HG03520 (cell line): ENCODE data around the gene MTCL1.

Experiments
- ATAC-seq: cut with Tn5 transposase; IDR thresholded peaks from one replicate; pipeline ENCODE4 v1.9.1; 2021; ENCODE audit warnings: mild to moderate bottlenecking, moderate library complexity; ENCODE audit not compliant: unreplicated experiment

The MTCL1 gene

DNA sequence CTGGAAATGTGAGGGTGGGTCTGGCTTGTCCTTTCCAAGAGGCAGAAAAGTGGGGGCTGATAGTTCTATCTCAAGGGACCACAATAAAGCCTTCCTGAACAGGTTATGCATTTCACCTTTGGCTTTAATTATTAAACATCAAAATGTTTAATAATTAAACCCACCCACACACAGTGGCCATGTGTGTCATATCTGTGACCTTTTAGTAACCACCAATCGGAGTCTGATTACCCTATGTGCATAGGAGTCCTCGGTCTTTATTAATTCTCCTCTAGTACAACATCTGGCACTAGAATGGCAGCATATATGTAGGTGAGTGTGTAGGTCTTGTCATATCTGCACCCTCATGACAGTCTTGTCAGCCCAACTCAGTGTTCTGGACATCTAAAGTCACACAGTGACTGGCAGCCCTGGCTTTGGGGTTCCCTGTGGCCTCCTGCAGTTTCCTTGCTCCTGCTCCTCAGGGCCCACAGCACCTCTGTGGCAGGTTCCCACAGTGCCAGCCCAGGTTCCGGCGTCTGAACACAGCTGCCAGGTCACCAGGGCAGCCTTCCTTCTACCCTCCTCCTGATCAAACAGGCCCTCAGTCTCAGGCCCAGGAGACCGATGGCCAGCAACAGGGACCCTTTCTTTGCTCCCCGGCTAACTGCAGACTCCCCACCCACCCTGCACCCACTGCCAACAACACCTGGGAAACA lies 100.9 kb downstream of the MTCL1 start:
- no peak for ATAC-seq

DNA sequence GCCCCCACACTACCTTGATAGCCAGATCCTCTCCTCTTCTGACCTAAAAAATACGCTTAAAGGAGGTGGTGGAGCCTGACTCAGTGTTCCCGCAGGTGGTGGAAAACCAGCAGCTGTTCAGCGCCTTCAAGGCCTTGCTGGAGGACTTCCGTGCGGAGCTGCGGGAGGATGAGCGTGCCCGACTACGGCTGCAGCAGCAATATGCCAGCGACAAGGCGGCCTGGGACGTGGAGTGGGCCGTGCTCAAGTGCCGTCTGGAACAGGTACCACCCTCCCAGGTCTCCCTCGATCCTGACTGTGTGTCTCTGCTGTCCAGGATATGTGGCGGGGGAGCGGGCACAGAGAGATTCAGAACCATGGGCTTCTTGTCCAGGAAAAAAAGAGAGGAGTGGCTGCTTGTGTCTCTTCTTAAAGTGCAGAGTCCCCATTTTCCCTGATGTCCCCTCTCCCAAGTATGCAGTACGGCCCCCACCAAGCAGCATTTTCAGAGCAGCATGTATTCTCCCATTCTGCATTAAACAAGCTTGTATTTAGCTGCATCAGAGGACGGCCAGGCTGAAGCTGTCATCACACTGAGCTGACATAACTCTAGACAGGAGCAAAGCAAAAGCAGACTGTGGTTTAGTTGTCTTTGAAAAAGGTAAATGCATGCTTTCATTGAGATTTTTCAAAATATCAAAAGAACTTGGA lies 101.6 kb downstream of the MTCL1 start:
- no peak for ATAC-seq

DNA sequence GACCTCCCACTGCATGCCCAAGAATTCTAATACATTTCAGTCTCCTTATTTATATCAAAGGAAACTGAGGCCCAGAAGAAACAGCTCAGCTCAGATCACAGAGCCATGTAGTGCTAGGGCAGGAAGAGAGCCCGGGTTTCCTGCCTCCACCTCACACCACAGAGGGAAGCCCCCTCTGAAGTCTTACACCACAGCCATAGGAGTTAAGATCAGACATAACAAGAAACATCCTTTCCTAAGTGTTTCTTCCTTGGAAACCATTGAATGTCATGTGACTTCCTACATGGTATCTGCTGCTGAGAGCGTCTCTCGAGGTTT lies 102.1 kb downstream of the MTCL1 start:
- no peak for ATAC-seq

DNA sequence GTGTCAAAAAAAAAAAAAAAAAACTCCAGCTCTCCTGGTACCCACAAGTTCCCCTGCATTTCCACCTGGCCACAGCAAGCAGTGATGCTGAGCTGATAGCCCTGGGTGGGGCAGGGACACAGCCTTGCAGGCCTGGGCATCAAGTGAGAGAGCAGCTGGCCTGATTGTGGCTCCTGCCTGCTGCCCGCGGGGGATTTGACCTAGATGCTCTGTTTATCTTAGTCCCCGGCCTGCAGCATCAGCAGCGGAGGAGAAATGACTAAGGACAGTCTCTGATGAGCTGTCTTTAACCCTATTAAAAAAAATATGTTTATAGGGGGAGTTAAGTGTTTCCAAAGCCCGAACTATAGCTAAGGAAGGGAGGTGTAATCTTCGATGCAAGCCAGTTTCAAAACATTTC lies 102.6 kb downstream of the MTCL1 start:
- no peak for ATAC-seq

DNA sequence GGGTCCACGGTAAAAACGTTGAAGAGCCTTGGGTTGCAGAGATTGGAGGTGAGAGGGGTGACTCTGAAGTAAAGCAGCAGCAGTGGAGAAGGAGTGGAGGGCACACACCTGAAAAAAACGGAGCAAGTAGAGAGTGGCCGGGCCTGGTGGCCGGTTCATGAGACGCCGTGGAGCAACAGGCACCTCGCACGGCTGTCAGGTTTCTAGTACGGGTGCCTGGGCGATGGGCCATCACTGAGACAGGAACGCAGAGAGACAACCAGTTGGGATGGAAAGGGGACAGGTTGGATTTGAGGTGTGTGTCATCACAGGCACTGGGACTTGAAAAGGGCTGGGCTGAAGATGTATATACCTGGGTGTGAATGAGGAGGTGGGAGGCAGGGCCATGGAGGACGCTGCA lies 104.2 kb downstream of the MTCL1 start:
- ATAC-seq = no peak

DNA sequence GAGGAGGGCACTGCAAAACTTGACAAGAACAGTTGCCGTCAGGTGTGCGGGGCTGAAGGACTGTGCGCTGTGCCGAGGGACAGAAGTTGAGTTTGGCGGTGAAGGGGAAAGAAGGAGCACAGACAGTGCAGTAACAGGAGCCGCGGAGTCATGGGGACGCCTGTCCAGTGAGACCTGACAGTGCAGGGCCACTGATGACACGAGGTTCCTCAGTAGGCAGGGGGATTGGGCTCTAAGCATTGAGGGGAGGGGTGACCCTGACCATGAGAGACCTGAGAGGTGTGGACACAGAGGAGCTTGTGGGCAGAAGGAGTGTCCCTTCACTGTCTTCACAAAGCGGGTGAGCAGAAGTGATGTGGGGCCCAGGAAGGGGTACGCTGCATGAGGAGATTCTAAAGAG lies 104.8 kb downstream of the MTCL1 start:
- ATAC-seq = no peak

DNA sequence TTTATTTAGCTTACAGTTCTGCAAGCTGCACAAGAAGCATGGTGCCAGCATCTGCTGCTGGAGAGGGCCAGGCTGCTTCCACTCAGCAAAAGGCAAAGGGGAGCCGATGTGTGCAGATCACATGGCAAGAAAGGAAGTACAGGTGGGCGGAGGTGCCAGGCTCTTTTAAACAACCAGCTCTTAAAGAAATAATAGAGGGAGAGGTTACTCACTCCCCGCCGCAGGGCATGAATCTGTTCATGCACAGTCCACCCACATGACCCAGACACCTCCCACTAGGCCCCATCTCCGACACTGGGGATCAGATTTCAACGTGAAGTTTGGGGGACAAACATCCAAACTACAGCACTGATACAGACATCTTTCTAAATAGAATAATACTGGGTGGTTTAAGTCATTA lies 105.8 kb downstream of the MTCL1 start:
- ATAC-seq = no peak

DNA sequence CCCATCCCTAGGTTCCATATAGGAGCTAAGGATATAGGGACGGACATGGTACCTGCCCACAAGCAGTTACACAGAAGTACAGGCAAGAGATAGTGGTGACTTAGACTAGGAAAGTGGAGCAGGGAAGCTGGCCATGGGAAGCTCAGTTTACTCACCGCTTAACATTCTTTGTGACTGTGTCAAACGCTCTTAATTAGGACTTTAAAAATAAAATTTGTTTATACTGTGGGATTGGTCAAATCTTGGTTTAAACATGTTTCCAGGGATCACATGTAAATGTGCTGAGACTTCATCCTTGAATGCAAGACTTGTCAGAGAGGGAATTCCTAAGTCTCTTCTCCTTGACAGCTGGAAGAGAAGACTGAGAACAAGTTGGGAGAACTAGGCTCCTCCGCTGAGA lies 107.3 kb downstream of the MTCL1 start:
- no peak for ATAC-seq

DNA sequence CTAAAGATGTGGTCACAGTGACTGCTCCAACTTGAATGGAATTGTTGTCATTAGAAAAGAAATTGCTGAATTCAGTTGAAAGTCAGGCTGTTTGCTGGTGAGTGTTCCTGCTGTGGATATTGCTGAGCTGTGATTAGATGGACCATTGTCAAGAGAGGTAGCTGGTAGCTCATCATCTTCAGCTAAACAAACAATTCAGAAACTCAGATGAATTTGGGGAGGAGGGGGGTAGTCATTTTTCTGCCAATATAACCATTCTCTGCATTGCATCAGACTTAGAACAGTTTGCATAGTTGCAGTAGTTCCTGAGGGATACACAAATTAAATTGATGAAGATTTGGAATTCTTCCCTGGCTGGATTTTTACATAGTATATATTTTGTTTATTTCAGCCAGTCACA lies 108.3 kb downstream of the MTCL1 start:
- ATAC-seq = no peak

DNA sequence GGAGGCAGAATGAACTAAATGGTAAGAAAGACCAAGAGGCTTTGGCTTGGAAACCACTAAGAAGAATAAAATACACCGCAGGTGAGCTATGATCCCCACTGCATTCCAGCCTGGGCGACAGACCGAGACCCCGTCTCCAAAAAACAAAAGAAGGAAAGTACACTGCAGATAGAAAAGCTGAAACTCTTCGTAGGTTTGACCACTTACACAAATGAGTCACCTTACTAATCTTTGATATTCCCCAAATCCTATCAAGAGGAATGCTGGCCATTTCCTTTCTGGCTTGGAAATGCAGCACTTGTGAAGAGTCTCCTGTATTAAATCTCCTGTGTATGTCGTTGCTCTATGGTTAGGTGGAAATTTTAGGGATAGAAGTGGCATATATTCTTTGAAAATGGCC lies 108.8 kb downstream of the MTCL1 start:
- no peak for ATAC-seq

DNA sequence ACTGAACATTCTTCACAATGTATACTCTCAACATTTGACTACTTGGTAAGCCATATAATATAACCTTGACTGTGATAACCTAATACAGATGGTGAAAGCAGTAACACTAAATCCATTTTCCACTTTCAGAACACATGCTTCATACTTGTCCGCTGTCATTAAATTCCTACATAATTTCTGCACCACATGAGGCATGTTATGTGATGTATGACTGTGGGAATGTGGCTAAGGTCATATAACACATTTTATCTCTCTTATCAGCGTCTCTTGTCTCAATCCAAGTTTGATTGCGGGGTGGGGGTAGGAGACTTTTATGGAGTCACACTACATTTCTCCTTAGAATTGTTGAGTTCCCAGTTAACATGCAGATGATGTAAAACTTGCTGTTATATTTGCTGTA lies 110.9 kb downstream of the MTCL1 start:
- ATAC-seq = no peak

DNA sequence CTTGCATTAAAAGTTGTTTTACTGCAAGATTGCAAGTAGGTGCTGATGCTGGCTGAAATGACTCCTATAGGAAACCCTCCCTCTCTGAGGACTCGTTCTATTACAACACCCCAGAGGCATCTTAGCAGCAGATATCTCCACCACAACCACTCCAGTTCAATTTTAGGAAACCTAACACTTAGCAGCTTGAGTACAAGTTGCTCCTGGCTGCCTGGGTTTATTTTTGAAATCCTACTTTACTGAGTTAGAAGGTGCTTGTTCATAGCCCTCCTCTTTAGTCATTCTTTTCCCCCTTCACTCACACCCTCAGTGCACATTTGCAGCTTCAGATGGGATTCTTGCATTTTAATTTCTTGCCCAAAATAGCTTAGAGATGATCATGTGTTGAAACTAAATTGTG lies 111.5 kb downstream of the MTCL1 start:
- ATAC-seq = no peak

DNA sequence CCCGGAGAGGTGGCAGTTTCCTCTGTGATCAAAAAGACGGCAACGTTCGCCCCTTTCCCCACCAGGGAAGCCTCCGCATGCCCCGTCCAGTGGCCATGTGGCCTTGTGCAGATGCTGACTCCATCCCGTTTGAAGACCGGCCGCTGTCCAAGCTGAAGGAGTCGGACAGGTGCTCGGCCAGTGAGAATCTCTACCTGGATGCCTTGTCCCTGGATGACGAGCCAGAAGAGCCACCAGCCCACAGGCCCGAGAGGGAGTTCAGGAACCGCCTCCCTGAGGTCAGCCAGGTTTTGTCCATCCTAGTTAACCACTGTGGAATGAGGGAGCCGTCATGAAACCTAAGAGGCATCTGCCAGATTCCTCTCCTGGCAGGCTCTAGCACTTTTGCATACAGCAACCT lies 113.6 kb downstream of the MTCL1 start:
- no peak for ATAC-seq

DNA sequence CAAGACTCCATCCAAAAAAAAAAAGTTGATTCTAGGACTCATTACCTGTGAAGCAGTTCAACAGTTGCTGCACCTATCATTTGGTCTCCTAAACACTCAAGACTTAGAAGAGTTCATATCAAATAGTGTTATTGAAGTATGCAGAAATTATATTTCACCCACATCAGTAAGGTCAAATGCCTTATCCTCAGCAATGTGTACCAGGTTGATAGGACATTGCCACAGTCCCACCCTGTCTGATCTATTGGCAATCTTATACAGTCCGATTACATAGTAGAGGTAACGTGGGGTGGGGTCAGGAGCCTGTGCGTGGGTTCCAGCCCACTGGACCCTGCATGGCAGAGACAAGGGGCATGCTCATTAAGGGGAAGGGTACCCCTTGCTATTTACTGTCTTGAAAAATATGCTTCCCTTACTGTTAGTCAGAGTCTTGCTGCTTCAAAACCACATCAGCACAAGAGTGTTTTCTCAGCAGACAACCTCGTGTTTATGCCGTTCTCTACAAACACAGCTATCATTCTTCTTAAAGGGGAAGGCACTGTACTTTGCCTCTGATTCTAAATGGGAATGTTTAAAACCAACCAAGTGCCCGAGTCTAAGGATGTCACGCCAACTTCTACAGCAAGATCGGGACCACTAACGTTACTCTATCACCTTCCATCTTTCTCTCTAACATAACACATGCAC lies 115.2 kb downstream of the MTCL1 start:
- no peak for ATAC-seq

DNA sequence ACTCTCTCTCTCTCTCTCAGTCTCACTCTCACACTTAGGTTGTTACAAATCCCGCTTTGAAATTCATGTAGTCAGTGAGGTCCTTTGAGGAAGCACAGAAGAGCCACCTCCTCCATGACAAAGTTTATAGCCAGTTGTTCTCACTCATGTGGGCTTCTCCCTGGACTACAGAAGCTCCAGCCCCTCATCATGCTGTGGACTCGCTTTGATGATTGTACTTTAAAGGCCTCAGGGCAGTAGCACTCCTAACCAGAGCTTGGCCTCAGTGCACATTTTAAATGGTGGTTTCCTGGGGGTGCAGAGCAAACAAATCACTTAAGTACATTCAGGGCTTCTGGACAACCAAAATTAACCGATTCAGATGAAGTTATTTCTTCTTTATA lies 115.7 kb downstream of the MTCL1 start:
- ATAC-seq = no peak

DNA sequence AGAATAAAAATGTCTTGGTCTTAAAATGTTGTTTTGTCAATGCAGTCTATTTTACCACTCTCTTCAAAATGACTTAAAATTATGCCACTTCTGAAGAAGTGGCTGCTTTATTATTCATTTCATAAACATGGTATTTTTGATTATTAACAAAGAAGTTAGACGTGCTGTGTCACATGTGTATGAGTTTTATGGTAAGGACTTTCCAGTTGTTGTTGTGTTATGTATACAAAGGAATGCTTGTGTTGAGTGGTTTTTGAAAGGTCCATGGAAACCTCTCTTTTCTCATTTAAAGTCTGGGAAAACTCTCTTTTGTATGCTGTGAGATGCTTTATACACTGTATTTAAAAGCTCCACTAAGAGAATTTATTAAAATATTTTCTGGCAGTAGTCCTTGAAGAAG lies 116.2 kb downstream of the MTCL1 start:
- ATAC-seq = no peak

DNA sequence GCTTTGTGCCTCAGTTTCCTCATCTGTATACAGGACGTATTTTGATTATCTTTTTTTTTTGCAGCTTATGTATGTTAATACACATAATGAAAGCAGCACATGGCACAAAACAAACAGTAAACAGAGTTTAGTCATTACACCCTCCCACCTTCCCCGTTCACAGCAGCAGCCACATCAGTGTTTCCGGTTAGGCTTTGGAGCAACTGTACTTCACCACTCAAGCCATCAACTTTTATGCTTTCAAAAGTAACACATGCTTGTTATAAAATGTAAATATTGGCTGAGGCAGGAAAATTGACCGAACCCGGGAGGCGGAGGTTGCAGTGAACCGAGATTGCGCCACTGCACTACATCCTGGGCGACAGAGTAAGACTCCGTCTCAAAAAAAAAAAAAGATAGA lies 117.3 kb downstream of the MTCL1 start:
- ATAC-seq = no peak

DNA sequence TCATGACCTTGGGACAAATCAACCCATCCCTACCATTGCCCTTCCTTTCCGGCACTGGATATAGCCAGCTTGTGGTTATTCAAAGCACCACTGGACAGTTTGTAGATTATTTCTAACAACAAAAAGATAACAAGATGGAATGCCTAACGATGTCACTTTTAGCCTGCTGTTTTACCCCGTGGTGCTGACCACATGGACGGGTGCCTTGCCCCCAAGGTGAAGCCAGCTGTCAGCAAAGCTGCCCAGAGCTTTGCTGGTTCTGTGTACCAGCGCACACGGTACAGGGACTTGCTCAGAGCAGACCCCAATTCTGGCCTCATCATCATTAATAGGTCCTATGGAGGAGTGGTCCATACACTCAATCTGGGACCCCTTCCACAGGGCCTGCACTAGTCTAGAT lies 118.2 kb downstream of the MTCL1 start:
- no peak for ATAC-seq

DNA sequence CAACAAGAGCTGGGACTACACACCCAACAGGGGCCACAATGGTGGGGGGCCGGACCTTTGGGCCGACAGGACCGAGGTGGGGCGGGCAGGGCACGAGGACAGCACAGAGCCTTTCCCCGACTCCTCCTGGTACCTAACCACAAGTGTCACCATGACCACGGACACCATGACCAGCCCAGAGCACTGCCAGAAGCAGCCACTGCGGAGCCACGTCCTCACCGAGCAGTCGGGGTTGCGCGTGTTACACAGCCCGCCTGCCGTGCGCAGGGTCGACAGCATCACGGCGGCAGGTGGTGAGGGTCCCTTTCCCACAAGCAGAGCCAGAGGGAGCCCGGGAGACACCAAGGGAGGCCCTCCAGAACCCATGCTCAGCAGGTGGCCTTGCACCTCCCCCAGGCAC lies 119.5 kb downstream of the MTCL1 start:
- ATAC-seq = no peak

DNA sequence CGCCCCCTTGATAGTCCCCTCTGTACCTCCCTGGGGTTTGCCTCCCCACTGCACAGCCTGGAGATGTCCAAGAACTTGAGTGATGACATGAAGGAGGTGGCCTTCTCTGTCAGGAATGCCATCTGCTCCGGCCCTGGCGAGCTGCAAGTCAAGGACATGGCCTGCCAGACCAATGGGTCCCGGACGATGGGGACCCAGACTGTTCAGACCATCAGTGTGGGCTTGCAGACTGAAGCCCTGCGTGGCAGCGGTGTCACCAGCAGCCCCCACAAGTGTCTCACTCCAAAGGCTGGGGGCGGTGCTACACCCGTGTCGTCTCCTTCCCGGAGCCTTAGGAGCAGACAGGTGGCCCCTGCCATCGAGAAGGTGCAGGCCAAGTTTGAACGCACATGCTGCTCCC lies 119.9 kb downstream of the MTCL1 start:
- no peak for ATAC-seq

DNA sequence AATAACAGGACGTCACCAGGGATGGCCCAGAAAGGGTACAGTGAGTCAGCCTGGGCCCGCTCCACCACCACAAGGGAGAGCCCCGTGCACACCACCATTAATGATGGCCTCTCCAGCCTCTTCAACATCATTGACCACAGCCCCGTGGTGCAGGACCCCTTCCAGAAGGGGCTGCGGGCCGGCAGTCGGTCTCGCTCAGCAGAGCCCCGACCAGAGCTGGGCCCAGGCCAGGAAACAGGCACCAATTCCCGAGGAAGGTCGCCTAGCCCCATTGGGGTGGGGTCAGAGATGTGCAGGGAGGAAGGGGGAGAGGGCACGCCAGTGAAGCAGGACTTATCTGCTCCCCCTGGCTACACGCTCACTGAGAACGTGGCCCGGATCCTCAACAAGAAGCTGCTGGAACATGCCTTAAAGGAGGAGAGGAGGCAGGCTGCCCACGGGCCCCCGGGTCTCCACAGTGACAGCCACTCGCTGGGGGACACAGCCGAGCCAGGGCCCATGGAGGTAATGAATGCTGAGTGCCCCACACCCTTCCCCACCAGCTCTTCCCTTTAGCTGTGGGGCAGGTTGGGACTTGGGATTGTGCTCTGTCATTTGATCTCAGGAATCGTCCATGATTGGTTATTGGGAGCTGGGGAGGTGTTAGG lies 120.5 kb downstream of the MTCL1 start:
- ATAC-seq = no peak

DNA sequence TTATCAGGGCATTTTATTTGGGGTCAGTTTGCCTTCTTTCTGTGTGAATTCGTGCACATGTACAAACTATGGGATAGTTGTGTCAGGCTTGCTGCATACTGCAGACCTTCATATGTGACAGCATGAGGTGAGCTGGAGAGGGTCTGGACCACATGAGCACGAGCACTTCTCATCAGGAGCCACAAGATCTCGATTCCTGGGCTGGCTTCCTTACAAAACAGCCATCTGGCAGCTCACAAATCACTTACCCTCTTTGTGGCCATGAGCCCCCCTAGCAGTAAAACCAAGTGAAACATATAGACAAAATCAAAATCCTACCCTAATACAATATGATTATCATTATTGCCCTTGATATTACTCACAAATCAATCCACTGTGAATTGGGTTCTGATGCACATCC lies 121.2 kb downstream of the MTCL1 start:
- no peak for ATAC-seq
